NK-92 (cell line): Measurements from ENCODE around the gene SDC1.

Source experiments
- DNase-seq: peaks from one replicate; lab custom pipeline; 2025; ENCODE audit not compliant: unreplicated experiment; lab: John Stamatoyannopoulos, UW

Gene SDC1

DNA sequence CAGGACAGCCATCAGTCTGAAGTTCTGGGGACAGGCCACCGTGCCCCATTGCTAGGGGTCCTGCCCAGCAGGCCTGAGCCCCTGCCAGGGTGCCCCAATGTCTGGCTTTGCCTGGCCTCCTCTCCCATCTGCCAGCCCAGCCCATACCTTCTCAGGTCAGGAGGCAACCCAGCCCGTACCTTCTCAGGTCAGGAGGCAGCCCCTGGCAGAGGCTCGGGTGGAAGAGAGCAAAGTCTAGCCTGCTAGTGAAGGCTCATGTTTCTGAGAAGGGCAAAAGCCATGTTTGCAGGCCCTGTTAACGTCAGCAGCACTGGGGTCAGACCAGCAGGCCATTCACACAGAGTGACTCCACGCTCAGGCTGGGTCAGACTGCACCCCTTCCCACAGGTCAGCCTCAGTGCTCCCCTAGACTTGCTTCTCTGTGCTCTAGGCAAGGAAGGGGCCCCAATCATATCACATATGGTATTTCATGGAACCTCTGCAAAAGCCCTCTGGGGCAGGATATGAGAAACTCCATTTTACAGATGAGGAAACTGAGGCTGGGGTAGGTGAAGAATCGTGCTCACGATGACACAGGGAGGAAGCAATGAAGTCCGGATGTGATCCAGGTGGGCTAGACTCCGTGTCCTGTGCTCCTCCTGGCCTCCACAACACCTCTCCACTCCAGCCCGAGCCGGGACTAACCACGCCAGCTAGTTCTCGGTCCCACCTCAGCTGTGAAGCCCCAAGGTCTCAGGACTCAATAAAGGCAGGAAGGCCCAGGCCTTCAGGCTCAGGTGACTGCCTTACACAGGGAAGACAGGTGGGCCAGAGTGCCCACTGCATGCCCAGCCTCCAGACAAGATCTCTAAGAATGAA, 9.5 kb downstream of the SDC1 start:
- no peak for DNase-seq

DNA sequence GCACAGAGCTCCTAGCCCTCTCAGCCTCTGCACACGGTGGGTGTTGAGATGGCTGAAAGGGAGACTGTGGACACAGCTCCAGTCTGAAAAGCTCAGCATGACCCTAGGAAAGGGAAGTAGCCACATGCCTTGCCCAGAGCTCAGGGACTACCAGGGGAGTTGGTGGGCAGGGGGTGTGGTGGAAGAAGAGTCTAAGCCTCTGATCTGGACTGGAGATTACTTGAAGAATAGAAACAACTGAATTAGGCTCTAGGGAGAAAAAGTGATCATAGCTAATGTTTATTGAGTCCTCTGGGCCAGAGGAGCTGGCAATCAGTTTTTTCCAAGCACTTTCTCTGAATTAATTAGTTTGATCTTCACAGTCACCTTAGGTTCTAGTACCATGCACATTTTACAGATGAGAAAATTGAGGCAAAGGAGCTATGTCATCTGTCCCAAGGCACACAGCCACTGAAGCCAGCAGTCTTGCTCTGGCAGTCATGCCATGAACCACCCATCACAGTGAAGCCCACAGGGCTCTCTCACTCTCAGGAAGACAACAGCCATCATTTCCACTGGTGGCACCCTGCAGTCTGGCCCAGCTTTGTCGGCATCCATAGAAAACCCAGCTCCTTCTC, 10.3 kb downstream of the SDC1 start:
- DNase-seq, result no peak

DNA sequence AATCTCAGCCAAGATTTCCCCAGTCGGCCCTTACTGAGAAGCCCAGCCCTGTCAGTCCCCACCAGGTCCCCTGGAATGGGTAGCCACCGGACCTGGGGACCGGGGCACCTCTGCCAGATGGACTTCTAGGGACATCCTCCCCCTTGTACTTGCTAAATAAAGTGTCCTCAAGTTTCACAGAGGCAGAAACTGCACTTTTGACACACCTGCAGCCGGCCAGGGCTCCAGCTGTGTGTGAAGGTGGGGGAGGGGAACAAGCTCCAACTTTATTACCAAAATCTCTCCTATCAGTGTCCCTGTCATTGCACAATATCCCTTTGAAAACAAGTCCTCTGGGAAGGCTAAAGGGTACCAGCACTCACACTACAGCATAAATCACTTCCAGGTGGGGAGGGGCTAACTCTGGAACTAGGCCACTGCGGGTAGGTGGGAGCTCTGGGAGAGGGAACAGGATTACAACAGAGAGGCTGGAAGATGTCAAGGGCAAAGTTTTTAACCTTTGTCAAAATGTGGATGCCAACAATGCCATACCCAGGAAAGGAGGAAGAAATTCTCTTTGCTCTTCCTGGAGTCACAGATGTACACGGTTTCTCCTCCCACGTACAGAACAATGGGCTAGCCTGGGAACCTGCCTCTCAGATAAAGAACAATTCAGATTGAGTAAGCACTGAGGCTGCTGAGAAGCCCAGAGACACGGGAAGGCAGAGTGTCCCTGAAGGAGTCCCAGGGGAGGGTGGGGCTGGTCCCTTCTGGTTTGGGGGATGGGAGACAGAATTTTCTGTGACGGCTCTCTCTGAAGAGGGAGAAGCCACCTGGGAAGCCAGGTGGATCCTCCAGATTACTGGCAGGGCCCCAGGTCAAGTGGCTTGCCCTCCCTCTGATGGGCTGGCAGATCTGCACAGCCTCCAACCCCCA, 11.0 kb downstream of the SDC1 start:
- no peak for DNase-seq

DNA sequence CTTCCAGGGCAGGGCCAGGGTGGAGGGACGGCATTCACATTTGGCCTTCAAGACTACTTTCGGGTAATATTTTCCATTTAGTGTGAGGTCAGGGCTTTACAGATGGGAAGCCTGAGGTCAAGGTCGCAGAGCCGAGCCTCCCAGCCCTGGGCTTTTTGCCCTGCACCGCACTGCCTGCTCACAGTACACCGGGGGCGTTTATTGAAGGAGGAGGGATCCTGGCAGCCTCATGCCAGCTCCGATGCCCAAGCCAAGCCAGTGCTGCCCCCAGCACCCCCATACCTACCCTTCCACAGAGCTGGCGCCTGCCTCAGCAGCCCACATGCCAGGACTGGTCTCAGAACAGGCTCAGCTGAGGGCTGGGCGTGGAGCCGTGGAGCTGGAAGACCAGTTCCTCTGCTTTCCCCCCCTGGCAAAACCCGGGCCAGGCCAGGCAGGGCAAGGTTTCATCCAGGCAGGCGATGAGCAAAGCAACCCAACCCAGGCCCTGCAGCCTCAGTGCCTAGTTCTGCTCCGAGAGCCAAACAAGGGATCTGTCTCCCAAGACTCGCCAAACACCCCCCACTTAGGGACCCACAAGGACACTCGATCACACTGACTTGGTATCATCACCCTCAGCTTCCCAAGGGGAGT, 11.9 kb downstream of the SDC1 start:
- no peak for DNase-seq

DNA sequence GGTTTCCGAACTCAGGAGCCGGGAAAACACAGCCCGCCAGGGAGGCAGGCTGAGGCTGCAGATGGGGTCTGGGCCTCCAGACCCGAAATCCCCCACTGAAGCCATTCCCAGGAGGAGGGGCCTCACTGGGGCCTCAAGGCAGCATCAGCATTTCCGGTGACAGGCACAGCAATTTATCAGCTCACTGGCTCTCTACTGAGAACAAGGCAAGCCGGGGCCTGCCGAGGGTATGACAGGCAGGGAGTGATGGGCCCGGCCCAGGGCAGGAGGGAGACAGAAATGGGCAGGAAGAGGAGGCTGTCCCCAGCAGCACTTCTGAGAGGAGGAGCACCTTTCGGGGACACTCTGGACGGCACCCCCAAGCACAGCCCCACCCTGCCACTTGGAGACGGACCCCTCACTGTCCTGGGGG, 12.5 kb downstream of the SDC1 start:
- no peak for DNase-seq

DNA sequence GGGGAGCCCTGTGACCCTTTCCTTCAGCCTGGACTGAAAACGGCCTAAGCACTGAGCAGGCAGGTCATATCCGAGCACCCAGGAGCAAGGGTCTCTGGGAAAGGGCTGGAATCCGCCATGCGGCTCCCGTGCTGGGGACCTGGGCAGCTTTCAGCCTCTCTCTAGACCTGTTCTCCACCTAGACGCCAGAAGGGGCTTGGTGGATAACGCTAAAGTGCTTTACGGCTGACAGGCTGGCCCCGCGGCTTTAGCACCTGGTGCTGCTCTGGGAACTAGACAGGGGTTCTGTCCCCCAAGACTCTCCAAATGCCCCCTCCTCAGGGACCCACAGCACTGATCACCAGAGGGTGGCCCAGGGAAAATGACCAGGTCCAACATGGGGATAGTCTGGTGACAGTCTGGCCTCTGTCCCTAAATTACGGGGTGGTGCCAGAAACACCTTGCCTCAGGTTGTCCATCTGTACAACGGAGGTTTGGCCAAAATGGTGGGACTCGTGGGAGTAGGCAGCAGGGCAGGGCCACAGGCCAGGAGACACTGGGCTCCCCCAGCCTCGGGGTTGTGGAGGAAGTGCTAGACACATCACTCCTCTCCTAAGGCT, 13.0 kb downstream of the SDC1 start:
- DNase-seq, result no peak

DNA sequence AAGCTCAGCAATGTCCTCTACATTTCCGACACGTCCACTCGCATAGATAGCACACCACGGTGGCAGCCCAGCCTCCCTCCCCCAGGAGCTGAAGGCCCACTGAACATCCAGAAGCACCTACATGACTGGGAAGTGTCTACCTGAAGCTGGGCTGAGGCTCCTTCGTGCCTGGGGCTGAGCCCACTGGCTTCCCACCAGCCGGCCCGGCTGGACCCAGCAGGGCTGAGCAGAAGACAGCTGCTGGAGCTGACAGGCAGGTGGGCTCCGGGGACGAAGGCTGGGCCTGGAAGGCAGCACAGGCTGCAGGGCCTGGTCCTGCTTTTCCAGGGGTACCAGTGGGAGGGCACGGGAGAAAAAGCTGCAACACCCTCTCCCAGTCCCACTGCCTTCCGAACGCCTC, 13.5 kb downstream of the SDC1 start:
- DNase-seq, result no peak

DNA sequence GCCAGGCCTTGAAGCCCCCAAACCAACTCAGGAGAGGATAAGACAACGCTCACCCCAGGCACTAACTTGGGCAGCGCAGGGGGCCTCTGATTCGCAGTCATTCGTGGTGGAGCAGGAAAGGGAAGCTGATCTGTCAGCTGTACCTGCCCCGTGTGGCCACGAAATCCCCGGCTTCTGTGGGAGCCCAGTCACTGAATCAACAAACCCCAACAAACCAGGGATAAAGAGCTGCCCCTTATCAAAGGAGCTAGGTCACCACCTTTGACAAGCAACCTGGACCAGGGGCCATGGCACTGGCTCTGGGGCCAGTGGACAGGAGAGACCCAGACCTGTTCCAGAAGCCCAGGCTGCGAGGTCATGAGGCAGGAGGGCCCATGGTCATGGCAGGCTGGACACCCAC, 14.5 kb downstream of the SDC1 start:
- DNase-seq, result no peak

DNA sequence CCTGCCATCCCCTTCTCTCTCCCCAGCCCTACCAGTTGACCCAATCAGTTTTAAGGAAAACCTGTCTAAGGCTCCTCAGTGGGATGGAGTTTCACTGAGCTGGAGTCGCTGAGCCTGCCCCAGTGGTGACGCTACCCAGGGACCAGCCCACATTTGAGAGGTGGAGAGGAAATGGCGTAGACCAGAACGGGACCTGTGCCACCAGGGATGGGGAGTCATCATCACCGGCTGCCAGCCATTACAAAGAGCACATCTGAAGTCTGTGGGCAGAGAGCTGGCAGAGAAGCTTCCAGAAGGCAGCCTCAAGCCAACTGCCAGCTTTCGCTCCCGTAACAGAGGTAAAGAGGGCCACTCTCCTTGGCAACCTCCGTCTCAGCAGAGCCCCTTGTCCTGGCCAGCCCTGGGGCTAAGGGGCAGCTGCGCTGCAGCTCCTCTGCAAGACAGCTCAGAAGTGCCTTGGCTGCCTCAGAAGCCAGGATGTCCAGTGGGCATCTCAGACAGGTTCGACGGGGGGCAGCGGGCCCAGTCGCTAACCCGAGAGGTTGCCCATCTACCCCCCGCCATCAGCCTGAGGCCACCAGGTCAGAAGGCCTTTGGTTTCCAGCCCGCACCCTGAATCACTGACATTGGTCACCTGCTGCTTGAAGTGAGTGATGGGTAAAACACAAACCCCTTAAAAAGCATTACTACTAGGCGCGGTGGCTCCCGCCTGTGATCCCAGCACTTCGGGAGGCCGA, 15.4 kb downstream of the SDC1 start:
- no peak for DNase-seq

DNA sequence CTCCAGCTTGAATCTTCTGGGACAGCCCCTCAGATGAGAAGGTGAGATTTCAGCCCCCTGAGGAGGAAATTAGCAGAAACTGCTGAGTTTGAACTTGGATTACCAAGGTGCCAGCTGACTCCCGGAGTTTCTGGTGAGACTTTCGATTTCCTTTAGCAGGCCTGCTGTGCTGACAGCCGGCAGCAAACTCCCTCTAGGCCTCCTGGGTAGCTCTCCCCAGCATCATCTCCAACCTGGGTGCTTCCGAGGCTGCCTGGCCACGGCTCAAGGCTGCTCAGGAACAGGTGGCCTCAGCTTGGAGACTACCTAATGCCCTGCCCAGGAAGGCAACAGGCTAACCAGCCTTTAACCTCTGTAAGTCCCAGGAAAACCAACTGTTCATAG, 16.5 kb downstream of the SDC1 start:
- no peak for DNase-seq

DNA sequence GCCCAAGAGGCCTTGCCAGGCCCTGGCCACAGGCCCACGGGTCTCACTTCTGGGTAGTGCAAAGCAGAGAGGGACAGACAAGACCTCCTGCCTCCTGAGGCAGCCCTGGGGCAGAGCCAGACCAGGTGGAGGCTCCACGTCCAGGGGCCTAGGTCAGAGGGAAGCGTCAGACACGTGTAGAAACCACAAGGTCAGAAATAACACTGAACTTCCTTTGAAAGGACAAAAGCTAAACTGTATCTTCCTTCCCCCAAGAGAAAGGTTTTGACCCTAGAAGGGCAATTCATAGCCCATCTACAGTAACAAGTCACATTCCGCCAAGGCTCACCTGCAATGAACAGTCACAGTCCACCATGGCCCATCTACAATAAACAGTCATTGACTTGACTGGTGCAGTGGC, 17.9 kb downstream of the SDC1 start:
- no peak for DNase-seq

DNA sequence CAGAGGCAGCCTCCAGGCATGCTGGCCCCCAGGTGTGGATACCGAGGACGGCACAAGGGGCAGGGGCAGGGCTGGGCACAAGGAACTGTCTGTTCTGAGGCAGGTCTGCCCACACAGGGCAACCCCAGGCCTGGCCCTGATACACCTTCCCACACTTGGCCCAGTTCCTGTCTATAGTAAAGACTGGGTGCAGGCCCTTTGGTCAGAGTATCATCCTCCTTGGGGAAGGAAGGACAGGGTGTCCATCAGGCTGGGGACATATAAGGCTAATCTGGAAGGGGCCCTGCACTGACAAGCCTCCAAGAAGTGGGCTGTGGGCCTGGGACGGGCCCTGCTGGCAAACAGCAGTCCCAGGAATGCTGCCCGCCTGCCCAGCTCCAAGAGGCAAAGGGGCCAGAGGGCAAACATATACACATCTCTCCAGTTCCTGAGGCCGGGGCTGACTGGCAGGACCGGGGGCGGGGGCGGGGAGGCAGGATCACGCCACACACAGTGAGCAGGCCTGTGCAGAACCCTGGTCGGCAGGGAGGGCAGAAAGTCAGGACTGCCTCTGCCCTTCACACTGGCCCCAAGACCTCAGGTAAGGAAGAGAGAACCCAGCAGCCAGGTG, 18.9 kb downstream of the SDC1 start:
- no peak for DNase-seq

DNA sequence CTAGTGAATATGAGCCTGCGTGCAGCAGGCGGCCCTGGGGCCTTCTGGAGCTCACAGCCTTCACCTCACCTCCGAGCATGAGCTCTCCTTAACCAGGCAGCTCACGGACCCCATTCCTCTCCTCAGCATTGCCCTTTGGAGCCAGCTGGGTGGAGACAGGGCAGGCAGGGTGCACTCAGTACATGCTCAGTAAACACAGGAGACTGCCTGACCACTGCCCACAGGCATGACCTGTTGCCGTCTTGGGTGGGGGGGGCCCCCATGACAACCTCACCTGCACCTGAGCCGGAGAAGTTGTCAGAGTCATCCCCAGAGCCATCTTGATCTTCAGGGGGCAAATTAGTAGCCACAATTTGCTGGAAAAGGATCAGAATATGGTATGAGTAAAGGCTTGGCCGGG, 19.9 kb downstream of the SDC1 start:
- no peak for DNase-seq

DNA sequence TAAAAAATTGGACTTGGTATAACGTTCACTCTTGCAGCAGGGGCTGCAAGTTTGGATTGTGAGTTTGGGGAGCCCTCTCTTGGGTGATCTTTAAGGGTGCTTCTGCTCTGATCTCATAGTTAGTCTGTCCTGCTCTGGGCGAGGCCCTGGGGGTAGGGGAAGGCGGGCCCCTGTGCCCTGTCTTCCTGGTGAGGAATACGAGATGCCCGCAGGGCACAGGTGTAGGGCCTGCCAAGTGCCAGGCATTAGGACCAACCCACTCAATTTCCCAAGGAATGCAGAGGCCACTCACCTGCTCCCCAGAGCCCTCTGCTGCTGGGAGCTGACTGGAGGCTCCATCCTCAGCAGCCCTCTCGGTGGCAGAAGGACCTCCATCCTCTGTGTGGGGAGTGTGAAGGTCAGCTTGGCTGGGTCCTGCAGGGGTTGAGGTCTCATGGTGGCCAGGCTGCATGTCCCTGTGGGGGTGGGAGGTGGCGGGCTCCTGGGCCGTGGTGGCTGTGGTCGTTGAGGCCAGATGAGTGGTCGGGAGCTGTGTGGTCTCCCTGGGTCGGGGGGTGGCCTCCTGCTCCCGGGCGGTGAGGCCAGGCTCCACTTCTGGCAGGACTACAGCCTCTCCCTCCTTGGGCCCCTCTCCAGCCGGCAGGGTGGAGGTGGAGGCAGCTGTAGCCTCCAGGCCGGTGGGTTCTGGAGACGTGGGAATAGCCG, 21.3 kb downstream of the SDC1 start:
- DNase-seq, result no peak

DNA sequence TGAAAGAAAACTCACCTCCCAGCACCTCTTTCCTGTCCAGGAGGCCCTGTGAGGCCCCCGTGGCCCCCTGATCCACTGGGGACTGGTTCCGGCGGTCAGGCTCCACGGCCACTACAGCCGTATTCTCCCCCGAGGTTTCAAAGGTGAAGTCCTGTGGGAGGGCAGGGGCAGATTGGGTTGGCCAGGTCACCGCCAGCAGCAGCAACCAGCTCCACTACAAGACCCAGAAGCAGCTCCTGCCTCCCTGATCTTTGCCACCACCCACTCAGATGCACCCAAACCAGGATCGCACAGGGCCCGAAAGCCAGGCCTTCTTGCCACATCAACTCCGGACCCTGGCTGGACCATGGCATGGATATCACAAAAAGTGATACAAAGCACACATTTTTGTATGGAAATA, 21.9 kb downstream of the SDC1 start:
- DNase-seq, result no peak

DNA sequence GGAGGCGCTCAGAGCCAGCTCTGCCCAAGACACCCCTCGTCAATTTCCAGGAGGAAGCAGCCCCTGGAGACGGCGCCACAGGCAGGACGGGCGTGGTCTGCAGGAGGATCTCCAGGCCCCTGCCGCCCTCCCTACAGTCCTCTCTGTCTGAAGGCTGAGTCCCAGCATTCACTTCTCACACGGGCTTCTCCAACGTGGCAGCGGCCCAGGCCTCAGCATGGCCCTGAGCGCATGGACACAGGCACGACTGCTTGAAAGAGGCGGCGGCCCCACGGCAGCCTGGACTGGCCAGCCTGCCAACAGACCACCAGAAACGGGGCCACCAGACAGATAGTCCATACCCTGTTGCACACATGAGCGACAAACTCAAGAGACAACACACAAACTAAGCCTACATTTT, 23.3 kb downstream of the SDC1 start:
- DNase-seq, result no peak

DNA sequence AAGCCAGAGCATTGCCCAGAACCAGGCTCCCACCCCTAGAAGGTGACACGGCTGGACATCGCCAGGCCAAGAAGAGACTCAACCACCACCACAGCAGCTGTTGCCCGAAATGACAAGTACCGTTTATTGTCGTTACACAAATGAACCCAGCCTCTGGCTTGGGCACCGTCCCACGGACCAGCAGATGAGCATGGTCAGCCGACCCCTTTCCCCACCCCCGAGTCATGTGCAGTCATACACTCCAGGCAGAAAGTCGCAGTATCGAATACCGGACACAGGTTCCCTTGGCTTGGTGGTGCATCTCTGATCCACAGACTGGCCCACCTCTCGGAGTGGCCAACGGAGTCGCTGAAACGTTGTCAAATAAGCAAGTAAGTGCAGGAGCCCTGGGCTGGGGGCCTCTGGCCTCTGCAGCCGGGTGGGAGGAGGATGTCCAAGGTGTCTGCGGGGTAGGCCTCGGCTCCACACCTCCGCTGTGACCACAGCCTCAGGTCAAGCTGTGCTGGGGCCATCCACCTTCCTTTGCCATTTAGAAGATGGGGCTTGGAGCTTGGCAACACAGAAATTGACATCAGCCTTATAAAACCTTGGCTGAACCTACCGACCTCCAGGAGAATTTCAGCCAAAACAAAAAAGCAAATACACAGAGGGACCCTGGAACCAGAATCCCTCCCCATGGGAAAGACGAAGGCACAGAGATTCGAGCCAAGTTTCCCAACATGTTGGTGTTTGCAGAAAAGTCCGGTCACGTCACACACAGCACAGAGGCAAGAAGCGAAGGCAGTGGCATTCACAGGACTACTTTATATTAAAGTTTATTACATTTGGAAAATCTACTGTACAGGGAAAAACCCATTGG, 24.0 kb downstream of the SDC1 start:
- no peak for DNase-seq

DNA sequence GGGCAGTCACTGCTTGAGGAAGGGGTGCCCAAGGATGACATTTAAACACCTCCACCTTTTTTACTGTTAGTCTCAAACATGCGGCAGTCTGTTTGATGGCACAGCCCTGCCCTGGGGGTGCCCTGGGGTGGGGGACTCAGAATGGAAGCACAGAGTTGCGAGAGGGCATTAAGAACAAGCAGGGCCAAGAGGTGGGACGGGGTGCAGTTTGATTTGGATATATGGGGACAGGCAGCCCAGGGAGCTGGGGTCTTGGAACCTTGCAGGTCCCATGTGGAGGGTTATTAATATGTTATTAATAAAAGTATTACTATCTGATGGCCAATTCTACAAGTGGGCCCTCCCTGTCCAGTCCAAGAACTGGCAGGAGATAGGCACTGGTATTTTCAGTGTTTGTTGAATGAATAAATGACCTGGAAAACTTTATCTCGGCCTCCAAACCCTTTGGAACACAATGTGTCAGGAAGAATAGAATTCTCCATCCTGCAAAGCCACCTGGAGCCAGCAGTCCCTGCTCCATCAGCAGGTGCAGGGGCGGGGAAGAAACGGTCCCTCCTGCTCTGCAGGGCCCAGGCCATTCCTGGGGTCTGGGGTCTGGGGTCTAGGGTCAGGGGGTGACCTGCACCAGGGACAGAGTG, 25.2 kb downstream of the SDC1 start:
- no peak for DNase-seq
